ENCODE data around the gene STT3B. TPM values are rescaled to one million over a fixed set of nuclear protein-coding genes. Genes with fewer than 3 reads are reported as not detected.

STT3B gene
- total and polyA plus RNA-seq, 2 of the 13 experiments (the other 11 are each of a cell fraction or from before 2014, with no cell fraction given) = 85.0 to 205 TPM

DNA sequence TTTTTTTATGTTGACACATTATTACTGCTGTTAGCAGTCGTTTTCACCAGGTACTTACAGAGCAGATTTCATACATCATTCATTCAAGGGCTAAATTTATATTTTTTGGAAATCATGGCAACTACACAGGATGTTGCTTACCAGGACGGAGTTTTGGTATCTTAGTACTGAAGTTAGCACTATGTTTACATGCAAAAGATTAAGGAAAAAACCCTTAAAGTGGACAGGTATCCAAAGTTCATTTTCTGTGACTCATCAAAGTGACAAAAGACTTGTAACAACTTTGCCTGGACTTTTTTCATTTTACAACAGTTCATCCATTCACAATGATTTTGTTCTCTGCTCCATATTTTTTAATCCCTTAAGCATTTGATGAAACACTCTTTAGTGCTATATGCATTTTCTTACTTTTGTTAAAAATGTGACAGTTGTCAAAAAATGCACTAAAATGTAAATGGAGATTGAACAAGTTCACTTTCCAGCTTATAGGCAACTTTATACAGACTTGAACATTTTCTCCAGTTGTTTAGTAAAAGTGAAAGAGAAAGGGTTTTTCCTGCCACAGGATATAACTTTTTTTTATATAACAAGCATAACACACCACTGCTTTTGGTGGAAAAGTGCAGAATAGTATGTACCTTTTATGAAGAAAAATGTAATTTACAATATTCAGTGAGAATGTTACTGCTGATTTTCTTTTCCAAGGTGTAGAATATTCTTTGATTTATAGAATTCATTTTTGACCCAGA, 104.1 kb downstream of the STT3B start (continued):
- TF ChIP-seq ARID5B (CRISPR knock-in tag; IDR thresholded peaks at IDR 0.05) = peak; percentile 68; the same call in 1 of the 2 replicates
- TF ChIP-seq MIXL1 (CRISPR knock-in tag; IDR thresholded peaks at IDR 0.05) = peak; percentile 25; the same call in 1 of the 2 replicates
- no peak for TF ChIP-seq SOX13 (IDR thresholded peaks at IDR 0.05)
- TF ChIP-seq SOX13 (CRISPR knock-in tag; conservative IDR thresholded peaks at IDR 0.05 in 1 of 2, IDR thresholded peaks at IDR 0.05 in 1 of 2) = peak in 1 of 2 experiments; percentile 17; a peak in 1 of 4 replicates
- 0 out of 2 replicates have a peak, but pooled peaks have one; percentile 23 for TF ChIP-seq SMARCC2 (IDR thresholded peaks at IDR 0.05)
- TF ChIP-seq, protein P1, sequence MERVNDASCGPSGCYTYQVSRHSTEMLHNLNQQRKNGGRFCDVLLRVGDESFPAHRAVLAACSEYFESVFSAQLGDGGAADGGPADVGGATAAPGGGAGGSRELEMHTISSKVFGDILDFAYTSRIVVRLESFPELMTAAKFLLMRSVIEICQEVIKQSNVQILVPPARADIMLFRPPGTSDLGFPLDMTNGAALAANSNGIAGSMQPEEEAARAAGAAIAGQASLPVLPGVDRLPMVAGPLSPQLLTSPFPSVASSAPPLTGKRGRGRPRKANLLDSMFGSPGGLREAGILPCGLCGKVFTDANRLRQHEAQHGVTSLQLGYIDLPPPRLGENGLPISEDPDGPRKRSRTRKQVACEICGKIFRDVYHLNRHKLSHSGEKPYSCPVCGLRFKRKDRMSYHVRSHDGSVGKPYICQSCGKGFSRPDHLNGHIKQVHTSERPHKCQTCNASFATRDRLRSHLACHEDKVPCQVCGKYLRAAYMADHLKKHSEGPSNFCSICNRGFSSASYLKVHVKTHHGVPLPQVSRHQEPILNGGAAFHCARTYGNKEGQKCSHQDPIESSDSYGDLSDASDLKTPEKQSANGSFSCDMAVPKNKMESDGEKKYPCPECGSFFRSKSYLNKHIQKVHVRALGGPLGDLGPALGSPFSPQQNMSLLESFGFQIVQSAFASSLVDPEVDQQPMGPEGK (CRISPR knock-in tag; IDR thresholded peaks at IDR 0.05) = no peak
- no peak for TF ChIP-seq DR1 (CRISPR knock-in tag; IDR thresholded peaks at IDR 0.05)
- TF ChIP-seq, protein P2, sequence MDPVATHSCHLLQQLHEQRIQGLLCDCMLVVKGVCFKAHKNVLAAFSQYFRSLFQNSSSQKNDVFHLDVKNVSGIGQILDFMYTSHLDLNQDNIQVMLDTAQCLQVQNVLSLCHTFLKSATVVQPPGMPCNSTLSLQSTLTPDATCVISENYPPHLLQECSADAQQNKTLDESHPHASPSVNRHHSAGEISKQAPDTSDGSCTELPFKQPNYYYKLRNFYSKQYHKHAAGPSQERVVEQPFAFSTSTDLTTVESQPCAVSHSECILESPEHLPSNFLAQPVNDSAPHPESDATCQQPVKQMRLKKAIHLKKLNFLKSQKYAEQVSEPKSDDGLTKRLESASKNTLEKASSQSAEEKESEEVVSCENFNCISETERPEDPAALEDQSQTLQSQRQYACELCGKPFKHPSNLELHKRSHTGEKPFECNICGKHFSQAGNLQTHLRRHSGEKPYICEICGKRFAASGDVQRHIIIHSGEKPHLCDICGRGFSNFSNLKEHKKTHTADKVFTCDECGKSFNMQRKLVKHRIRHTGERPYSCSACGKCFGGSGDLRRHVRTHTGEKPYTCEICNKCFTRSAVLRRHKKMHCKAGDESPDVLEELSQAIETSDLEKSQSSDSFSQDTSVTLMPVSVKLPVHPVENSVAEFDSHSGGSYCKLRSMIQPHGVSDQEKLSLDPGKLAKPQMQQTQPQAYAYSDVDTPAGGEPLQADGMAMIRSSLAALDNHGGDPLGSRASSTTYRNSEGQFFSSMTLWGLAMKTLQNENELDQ (CRISPR knock-in tag; IDR thresholded peaks at IDR 0.05; ENCODE audit: borderline replicate concordance) = no peak
- TF ChIP-seq NFATC3 (CRISPR knock-in tag; IDR thresholded peaks at IDR 0.05) = no peak
- TF ChIP-seq DMTF1 (CRISPR knock-in tag; IDR thresholded peaks at IDR 0.05) = no peak
- TF ChIP-seq STAT5B (CRISPR knock-in tag; IDR thresholded peaks at IDR 0.05) = no peak
- TF ChIP-seq ZHX1 (CRISPR knock-in tag; IDR thresholded peaks at IDR 0.05; ENCODE audit: low read depth) = no peak
- no peak for TF ChIP-seq ATAD3A (CRISPR knock-in tag; IDR thresholded peaks at IDR 0.05)
- TF ChIP-seq ZNF841 (CRISPR knock-in tag; IDR thresholded peaks at IDR 0.05; ENCODE audit: borderline replicate concordance) = no peak
- TF ChIP-seq ELF3 (CRISPR knock-in tag; IDR thresholded peaks at IDR 0.05) = 0 out of 2 replicates have a peak, but pooled peaks have one; percentile 32
